ENCODE results near the gene ARHGAP27. TPM values are rescaled to one million over a fixed set of nuclear protein-coding genes. Genes with fewer than 3 reads are reported as not detected.
"Not testable (repeated sequence)": the region's sequence is repeated elsewhere in the genome, so short reads cannot be mapped to it uniquely, and the experiment has no call there.

Gene ARHGAP27
- polyA plus RNA-seq, 1 experiment, result 2.3 TPM

DNA sequence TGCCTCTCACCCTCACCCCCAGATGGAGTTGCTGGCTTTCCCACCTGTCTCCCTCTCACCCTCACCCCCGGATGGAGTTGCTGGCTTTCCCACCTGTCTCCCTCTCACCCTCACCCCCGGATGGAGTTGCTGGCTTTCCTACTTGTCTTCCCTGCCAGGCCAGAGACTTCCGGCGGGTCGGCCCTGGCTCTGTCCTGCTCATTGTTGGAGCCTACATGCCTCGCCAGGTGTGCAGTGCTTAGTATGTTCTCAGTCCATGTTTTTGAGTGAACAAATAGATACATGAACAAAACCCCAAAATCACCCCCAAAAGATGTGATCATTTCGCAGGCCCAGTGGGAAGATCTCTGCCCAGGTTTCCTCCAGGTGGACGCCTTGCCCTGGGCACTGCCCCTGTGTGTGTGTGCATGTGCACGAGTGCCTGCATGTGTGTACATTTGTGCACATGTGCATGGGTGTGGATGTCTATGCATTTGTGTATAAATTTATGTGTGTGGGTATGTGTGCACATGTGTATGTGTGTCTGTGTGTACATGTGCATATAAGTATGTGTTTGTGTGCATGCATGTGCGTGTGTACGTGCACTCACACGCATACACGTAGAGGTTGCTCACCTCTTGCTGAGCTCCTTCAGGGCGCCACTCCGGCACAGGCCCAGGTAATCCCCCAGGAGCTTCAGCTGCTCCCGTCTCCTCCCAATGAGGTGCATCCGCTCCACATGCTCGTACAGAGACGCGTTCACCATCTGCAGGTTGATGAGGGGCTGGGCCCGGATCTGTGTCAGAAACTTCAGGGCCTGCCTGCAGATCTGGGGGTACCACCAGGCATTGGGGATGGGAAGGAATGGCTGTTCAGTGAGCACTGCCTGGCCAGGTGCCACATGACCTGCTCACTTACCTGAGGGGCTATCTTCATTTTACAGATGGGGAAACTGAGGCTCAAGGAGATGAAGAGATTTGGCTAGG is 12.5 kb upstream of the ARHGAP27 start:
- H3K36me3 ChIP-seq (ENCODE audit: control insufficient read depth, insufficient read depth, low read length); H3K4me3 ChIP-seq (ENCODE audit: low read depth, low read length); DNase-seq (ENCODE audit: low read depth); POLR2A ChIA-PET; H3K27me3 ChIP-seq (ENCODE audit: control insufficient read depth, insufficient read depth, low read length); CTCF ChIA-PET: not testable (repeated sequence)

DNA sequence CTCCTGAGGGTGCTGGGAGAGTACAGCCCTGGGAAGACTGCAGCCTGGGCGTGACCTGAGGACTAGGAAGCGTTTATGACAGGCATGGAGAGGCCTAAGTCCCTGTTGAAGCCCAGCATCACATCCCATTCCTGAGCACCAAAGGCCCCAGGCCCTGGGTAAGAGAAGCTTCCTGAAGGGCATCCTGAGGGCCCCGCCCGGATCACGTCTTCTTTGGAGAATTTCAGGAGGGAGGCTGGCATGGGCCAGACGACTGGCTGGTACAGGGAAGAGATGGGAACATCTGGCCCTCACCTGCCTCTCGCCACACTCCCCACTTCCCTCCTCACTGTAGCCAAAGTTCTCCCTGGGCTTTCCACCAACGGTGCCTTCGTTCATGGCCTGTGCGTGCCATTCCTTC is 11.6 kb upstream of the ARHGAP27 start:
- CTCF ChIA-PET; H3K36me3 ChIP-seq (ENCODE audit: control insufficient read depth, insufficient read depth, low read length); H3K4me3 ChIP-seq (ENCODE audit: low read depth, low read length); DNase-seq (ENCODE audit: low read depth); POLR2A ChIA-PET; H3K27me3 ChIP-seq (ENCODE audit: control insufficient read depth, insufficient read depth, low read length): not testable (repeated sequence)

GRCh38 chr17:45443371-45444260 is 10.9 kb upstream of the ARHGAP27 start:
- H3K4me3 ChIP-seq (ENCODE audit: low read depth, low read length); POLR2A ChIA-PET; H3K27me3 ChIP-seq (ENCODE audit: control insufficient read depth, insufficient read depth, low read length); CTCF ChIA-PET; DNase-seq (ENCODE audit: low read depth); H3K36me3 ChIP-seq (ENCODE audit: control insufficient read depth, insufficient read depth, low read length): not testable (repeated sequence)

DNA sequence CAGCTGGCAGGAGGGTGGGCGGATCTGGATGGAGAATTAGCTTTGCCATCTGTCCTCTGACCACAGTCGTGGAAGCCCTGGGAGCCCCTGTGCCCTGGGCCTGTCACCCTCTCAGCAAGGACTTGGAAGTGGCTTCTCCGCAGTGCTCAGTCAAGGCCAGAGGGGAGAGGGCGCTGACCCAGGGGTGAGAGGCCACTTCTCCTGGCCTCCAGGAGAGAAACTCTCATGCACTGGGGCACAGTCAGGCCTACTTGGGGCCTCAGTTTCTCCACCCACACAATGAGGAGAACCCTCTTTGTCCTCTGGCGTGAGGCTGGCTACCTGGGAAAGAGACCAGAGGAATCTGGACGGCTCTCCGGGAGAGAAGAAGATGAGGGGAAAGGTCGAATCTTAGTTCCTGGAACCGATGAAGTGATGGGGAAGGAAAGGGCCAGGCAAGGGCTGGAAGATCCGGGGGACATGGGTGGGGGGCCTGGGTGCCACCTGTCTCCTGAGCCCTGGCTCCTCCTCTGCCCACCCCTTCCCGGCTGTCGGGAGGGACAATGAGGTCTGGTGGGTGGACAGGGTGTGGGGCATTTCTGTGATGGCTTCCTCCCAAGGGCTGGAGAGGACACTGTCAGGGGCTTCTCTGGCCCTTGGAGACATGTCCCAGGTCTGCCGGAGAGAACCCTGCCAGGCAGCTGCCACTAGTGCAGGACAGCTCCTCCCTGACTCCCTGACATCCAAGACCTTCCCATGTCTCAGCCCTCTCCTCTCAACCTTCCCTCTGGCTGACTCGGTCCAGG is 9.0 kb upstream of the ARHGAP27 start:
- H3K27me3 ChIP-seq (ENCODE audit: control insufficient read depth, insufficient read depth, low read length), result no peaks in the 10 kb centered on the region
- CTCF ChIA-PET, result interaction anchor here (1.1 kb wide), 1 partner anchor 13 kb away, joined by 4 read pairs; no protein-coding TSS in a partner anchor
- no peak for TF ChIP-seq CTCF (IDR thresholded peaks at IDR 0.05; ENCODE audit: insufficient read depth, low read depth, low read length)
- peaks cover 6% of the 10 kb centered on the region for H3K36me3 ChIP-seq (ENCODE audit: control insufficient read depth, insufficient read depth, low read length)
- no peak for DNase-seq (ENCODE audit: low read depth)
- no peak overlapping the region for H3K4me3 ChIP-seq (ENCODE audit: low read depth, low read length)
- POLR2A ChIA-PET, result no interaction called here

GRCh38 chr17:45440839-45441515 is 8.3 kb upstream of the ARHGAP27 start:
- H3K27me3 ChIP-seq (ENCODE audit: control insufficient read depth, insufficient read depth, low read length); H3K4me3 ChIP-seq (ENCODE audit: low read depth, low read length); DNase-seq (ENCODE audit: low read depth); POLR2A ChIA-PET: not testable (repeated sequence)
- CTCF ChIA-PET, result interaction anchor here (1.1 to 1.4 kb wide), 2 partner anchors 12 to 14 kb away, joined by 4 to 5 read pairs; no protein-coding TSS in a partner anchor
- H3K36me3 ChIP-seq (ENCODE audit: control insufficient read depth, insufficient read depth, low read length), result peaks cover 10% of the 10 kb centered on the region

DNA sequence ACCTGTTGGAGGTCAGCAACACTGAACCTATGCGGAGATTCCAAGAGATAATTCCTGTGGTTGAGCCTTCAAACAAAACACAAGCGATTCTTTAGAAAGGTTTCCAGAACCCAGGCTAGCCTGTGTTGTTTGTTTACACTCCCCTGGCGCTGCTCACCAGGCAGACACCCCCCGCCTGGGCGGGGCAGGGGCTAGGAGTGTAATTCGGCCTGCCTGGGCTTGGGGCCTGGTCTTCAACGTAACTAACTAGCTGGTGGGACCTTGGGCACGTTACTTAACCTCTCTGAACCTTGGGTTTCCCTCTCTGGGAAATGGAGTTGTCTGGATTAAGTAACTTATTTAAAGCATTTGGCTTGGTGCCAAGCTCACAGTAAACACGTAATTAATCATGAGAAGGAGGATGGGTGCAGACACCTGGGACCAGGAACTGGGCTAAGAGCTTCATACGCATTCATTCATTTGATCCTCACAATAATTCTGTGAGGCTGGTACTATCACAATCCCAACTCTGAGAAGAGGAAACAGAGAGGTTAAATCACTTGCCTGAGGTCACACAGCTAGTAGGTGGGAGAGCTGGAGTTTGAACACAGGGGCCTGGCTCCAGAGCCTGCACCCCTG is 7.6 kb upstream of the ARHGAP27 start:
- Histone ChIP-seq H3K27me3 (ENCODE audit: control insufficient read depth, insufficient read depth, low read length) (no peaks in the 10 kb centered on the region), H3K4me3 (ENCODE audit: low read depth, low read length) (no peak overlapping the region), H3K36me3 (ENCODE audit: control insufficient read depth, insufficient read depth, low read length) (peaks cover 10% of the 10 kb centered on the region)
- TF ChIP-seq CTCF (IDR thresholded peaks at IDR 0.05; ENCODE audit: insufficient read depth, low read depth, low read length), result no peak
- POLR2A ChIA-PET, result no interaction called here
- DNase-seq (ENCODE audit: low read depth), result no peak
- CTCF ChIA-PET, result interaction anchor here (1.4 kb wide), 1 partner anchor 14 kb away, joined by 5 read pairs; no protein-coding TSS in a partner anchor

Measured in BJ (cell line).